GM12872 (cell line): ENCODE results near the gene GLIPR1L1.

ENCODE experiments used
- CTCF ChIP-seq: IDR thresholded peaks from 3 replicates; pipeline ENCODE4 v1.5.1; 2011; ENCODE audit warnings: low read depth, mild to moderate bottlenecking, low read length, moderate library complexity; ENCODE audit not compliant: insufficient read depth

Gene GLIPR1L1

GRCh38 chr12:75414671-75415070 lies 80.2 kb downstream of the GLIPR1L1 start:
- no peak for TF ChIP-seq CTCF

DNA sequence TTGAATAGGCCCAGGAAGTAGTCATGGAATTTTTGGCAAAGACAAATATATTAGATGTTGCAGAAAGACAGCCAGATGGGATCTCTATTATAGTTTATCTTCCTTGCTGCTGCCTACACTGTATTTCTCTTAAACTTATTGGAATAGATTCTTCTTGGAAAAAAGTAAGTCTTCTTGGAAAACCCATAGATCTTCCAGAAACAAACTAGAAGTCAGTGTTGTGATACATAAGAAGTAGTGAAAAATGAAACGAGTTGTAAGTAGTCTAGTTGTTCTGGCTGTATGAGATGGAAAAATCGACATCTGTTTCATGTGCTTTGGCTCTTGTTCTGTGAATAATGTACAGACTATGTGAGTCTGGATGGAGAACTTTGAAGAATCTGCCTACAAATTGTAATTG lies 85.4 kb downstream of the GLIPR1L1 start:
- no peak for TF ChIP-seq CTCF
